Ovary (tissue), 9 donors: Measurements from ENCODE around the gene CCDC150. TPM values are rescaled to one million over a fixed set of nuclear protein-coding genes. Genes with fewer than 3 reads are reported as not detected.

Source experiments
- DNase-seq, 5 donors: peaks; one replicate each; pipeline ENCODE4 v3.0.0-alpha.2; 2019 to 2020
- H3K27ac ChIP-seq, 2 donors: fragments of 200-600 bp; one replicate each; pipeline versions ENCODE4 v1.5.1 to v1.8.0; 2019 to 2022
- H3K27me3 ChIP-seq: fragments of 200-600 bp; one replicate; pipeline ENCODE4 v1.8.0; 2022
- H3K36me3 ChIP-seq: fragments of 200-600 bp; sonication (generic); one replicate; pipeline ENCODE4 v1.5.1; 2019
- H3K4me1 ChIP-seq: one replicate; pipeline ENCODE4 v1.8.1; 2013; ENCODE audit warnings: mild to moderate bottlenecking, moderate library complexity; ENCODE audit not compliant: insufficient read depth
- H3K4me3 ChIP-seq: fragments of 200-600 bp; sonication (generic); one replicate; pipeline ENCODE4 v1.5.1; 2017
- H3K9me3 ChIP-seq, 2 donors: fragments of 200-600 bp in 1 of 2; sonication (generic) in 1 of 2; one replicate each; pipeline versions ENCODE4 v1.5.1 to v1.8.1; 2013 to 2019; ENCODE audit warnings: mild to moderate bottlenecking in 1 of 2, moderate library complexity in 1 of 2
- CTCF ChIP-seq, 3 donors: fragments of 450-650 bp in 2 of 3; fragments of 200-600 bp in 1 of 3; IDR thresholded peaks; one replicate each; pipeline versions ENCODE4 v1.5.1 to v1.8.0; 2016 to 2022; ENCODE audit warnings: antibody characterized with exemption in 3 of 3, mild to moderate bottlenecking in 1 of 3
- EP300 ChIP-seq: sonication (generic); formaldehyde crosslinking; IDR thresholded peaks from one replicate; pipeline ENCODE4 v1.6.1; 2017; ENCODE audit warnings: antibody characterized with exemption
- POLR2A ChIP-seq: fragments of 450-650 bp; IDR thresholded peaks from one replicate; pipeline ENCODE4 v1.6.1; 2017; ENCODE audit warnings: antibody characterized with exemption, mild to moderate bottlenecking, moderate library complexity
- WGBS, 3 donors: extraction: QIAGEN DNeasy Blood & Tissue Kit in 1 of 3; methylation state at CpG; one replicate each; pipeline versions ENCODE4 v1.1.5 to v1.1.7; 2013 to 2017; 5-methylcytosine and 5-hydroxymethylcytosine counted together
- intact Hi-C, 4 donors: fragments of 100-400 bp; cut with DNase I; formaldehyde crosslinking; loops; one replicate each; pipeline versions ENCODE4 v1.11.0 to v1.15.1; 2022 to 2023
- polyA plus RNA-seq, 2 donors: library from polyadenylated mRNA; stranded (reverse); fragments of 200-250 nt in 1 of 2; fragments of 350-450 nt in 1 of 2; fragmentation: Illumina TruSeq in 1 of 2; extraction: RNeasy Lipid Tissue Mini Kit (QIAGEN cat#74804) in 1 of 2; gene quantifications; one replicate each; pipeline ENCODE4 v1.2.3, GENCODE V29; 2013 to 2014
- total RNA-seq, 7 donors: library from RNA; depleted of rRNA in 2 of 7; stranded (reverse); fragments of >200 nt in 2 of 7; fragmentation: NEBNext Ultra II Directional in 3 of 7; extraction: Animal tissue kit (Norgen Biotek cat#: 25700) in 3 of 7; gene quantifications; one replicate each; pipeline versions ENCODE4 v1.1.0 to v1.2.4, GENCODE V29; 2016 to 2023
- donor health status: DM: no; HTN: no; CAD: no; lungs with moderate emphysema.
- donor health status: DM: no; HTN: no; CAD: no.
- donor health status: Bipolar disorder and iron deficiency.
- donor health status: DM: yes; HTN: yes; CAD: no.
- donor health status: DM: no; HTN: no; CAD: no.
- donor health status: DM: yes; HTN: yes; CAD: no.

CCDC150 gene
- total and polyA plus RNA-seq, 9 donors: 0.25 to 3.5 (median 1.1) TPM

GRCh38 chr2:196598412-196598811 lies 41.1 kb upstream of the CCDC150 start:
- Histone ChIP-seq H3K4me3 (no peak overlapping the region), H3K9me3 (no peaks in the 10 kb centered on the region), H3K36me3 (no peaks in the 10 kb centered on the region), H3K27me3 (no peaks in the 10 kb centered on the region), H3K27ac (no peak overlapping the region), H3K4me1 (peaks cover 3% of the 10 kb centered on the region)
- intact Hi-C loops: no loop called here
- no peak for DNase-seq
- WGBS, 3 donors: 63 to 71% (median 68%) methylated on average over 5 of the region's 5 CpGs
- no peak for TF ChIP-seq CTCF (IDR thresholded peaks at IDR 0.05)
- TF ChIP-seq POLR2A: no peak
- no peak for TF ChIP-seq EP300

GRCh38 chr2:196598846-196599245 lies 40.7 kb upstream of the CCDC150 start:
- no peaks in the 10 kb centered on the region for H3K27me3 ChIP-seq
- no peaks in the 10 kb centered on the region for H3K9me3 ChIP-seq
- no peaks in the 10 kb centered on the region for H3K36me3 ChIP-seq
- TF ChIP-seq POLR2A: no peak
- no peak for TF ChIP-seq EP300
- TF ChIP-seq CTCF (IDR thresholded peaks at IDR 0.05): no peak
- H3K27ac ChIP-seq: no peak overlapping the region
- no peak overlapping the region for H3K4me3 ChIP-seq
- intact Hi-C loops: no loop called here
- DNase-seq: no peak
- no peaks in the 10 kb centered on the region for H3K4me1 ChIP-seq

DNA sequence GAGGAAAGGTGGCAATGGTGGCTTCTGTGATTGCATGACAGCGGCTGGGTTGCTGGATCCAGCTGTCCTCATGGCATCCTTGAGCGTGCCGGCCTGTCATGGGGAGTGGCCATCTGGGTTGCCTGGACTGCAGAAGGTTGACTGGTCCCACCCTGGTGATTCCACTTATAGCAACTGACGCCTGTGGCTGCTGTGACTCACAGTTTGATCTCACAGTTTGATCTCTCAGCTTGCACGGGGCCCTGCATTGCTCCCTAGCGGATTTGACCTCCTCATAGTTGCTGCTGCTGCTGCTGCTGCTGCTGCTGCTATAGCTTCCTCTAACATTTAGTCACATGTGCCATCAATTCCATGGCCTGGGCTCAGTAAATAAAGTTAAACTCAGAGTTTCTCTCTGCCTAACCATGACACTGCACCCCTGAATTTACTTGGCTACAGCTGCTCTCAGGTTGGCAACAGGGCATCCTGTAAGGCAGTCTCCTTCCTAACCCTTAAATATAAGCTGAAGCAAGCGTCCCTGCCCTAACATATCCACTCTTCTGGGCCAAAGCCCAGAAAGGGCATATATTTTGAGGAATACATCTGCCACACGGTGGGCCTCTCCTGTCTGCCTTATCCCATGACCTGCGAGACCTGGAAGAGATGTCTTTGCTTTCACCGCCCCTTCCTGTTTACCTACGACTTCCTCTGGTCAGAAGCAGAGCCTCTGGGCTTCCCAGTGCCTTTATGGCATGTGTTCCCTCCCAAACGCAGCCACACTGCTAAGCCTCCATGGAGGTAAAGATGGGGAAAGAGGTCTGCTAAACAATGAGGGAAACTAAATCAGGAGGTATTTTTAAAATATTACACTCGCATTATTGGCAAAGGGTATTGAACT lies 37.8 kb upstream of the CCDC150 start:
- 65 to 76% (median 69%) methylated on average over 13 of the region's 13 CpGs for WGBS, 3 donors
- Histone ChIP-seq H3K4me1 (no peaks in the 10 kb centered on the region), H3K9me3 (no peaks in the 10 kb centered on the region), H3K27ac (no peak overlapping the region), H3K4me3 (no peak overlapping the region), H3K36me3 (no peaks in the 10 kb centered on the region), H3K27me3 (no peaks in the 10 kb centered on the region)
- intact Hi-C loops: no loop called here
- DNase-seq: no peak
- no peak for TF ChIP-seq EP300
- no peak for TF ChIP-seq POLR2A
- no peak for TF ChIP-seq CTCF (IDR thresholded peaks at IDR 0.05)

DNA sequence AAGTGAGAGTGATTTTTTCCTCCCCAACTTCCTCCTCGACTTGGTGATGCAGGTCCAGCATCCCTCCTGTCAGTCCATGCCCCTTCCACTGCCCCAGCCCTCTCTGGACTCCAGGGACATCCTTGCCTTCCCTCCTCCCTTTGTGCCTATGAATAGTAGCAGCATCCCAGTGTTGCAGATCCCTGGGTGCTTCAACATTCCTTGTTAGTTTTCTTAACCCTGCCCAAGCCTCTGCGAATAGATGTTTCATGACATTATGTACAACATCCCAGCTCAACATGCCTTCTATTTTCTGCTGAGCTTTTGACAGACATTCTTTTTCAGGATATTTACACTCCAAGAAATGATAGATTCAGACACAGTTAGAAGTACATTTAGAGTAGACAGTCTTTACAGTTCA lies 35.3 kb upstream of the CCDC150 start:
- H3K27me3 ChIP-seq: no peaks in the 10 kb centered on the region
- intact Hi-C loops: no loop called here
- no peak overlapping the region for H3K4me3 ChIP-seq
- DNase-seq: no peak
- H3K36me3 ChIP-seq: no peaks in the 10 kb centered on the region
- H3K4me1 ChIP-seq: no peaks in the 10 kb centered on the region
- H3K9me3 ChIP-seq: no peaks in the 10 kb centered on the region
- no peak overlapping the region for H3K27ac ChIP-seq
- TF ChIP-seq CTCF (IDR thresholded peaks at IDR 0.05) (no peak), POLR2A (no peak), EP300 (no peak)
- WGBS, 3 donors: 70 to 83% (median 82%) methylated on average over 2 of the region's 2 CpGs
